Sciatic nerve (tissue), 2 donors: ENCODE data around the gene PRLR. TPM values are rescaled to one million over a fixed set of nuclear protein-coding genes. Genes with fewer than 3 reads are reported as not detected.
"Not testable (repeated sequence)": the region's sequence is repeated elsewhere in the genome, so short reads cannot be mapped to it uniquely, and the experiment has no call there.

Experiments
- ATAC-seq: fragments of 200-7000 bp; cut with Tn5 transposase; one replicate; pipeline ENCODE4 v1.9.1; 2020; ENCODE audit warnings: mild to moderate bottlenecking, moderate library complexity
- DNase-seq: peaks from one replicate; pipeline ENCODE4 v3.0.0-alpha.2; 2020; ENCODE audit warnings: low spot score
- intact Hi-C: fragments of 100-400 bp; cut with DNase I; formaldehyde crosslinking; loops from one replicate; pipeline ENCODE4 v1.14.2; 2022
- total RNA-seq: library from RNA; stranded (reverse); fragmentation: NEBNext Ultra II Directional; extraction: Animal tissue kit (Norgen Biotek cat#: 25700); gene quantifications from one replicate; pipeline ENCODE4 v1.2.1, GENCODE V29; 2021
- donor health status: DM: no; HTN: no; CAD: no.
- donor health status: DM: no; HTN: no; CAD: no.

The PRLR gene
- total RNA-seq, 1 donor from 2014 or later = 1.9 TPM

DNA sequence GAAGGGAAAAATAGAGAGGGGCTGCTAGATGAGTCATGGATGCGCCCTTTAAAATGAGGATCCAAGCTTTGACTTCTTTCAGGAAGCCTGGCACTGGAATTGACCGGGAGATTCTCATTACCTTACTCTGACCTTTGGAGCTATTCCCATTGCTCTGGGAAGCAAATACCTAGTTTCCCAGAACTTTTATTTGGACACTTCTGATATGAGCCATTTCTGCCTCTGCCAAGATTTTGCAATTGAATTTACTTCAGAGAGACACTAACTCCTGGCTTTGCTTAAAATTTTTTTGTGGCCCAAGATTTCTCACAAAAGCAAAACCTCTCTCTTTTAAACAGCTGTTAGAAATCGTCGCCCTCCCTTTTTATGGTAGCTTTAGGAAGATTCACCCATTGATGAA, 166.9 kb downstream of the PRLR start:
- DNase-seq (no peak), ATAC-seq (peak; percentile 80)
- intact Hi-C loops = no loop called here

DNA sequence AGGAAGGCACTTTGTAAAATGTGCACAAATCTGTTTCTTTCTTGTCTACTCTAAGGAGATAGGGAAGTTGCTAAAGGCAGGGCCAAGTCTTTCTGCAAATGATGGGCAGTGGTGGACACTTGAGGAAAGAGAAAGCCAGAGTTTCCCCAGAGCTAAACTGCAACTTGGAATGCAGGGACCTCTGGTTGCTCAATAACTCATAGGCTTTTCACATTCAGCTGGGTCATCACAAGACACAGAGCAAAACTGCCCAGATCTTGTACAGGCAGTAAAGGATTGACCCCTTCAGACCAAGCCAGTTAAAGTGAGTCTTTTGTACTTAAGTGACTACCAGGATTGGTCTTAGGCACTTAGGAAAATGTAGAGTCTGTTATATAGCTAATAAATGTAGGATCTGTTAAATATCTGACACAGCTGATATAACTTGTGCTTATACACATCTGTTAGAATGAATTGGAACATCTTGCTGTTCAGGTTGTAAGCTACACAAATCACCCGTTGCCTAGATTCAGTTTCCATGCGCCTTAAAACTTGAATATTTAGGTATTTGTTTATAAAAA, 169.0 kb downstream of the PRLR start:
- DNase-seq (no peak), ATAC-seq (peak; percentile 90)
- intact Hi-C loops = no loop called here

DNA sequence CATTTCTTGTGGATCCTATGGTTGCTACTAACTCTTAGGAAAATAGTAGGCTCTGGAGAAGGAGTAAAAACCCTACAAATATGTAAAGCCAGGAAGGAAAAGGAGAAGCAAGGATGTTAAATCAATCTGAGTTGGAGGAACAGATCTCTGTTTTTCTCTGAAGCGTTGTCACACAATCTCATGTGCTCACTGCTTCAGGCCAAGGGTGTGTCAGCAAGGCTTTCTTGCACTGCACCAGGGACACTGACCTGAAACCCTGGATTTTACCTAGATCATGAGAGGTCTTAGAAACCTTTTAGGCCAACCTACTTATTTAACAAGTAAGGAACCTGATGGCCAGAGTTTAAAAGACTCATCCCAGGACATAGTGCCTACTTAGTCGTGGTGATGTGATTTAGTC, 170.1 kb downstream of the PRLR start:
- no peak for DNase-seq
- no peak for ATAC-seq
- intact Hi-C loops = no loop called here

DNA sequence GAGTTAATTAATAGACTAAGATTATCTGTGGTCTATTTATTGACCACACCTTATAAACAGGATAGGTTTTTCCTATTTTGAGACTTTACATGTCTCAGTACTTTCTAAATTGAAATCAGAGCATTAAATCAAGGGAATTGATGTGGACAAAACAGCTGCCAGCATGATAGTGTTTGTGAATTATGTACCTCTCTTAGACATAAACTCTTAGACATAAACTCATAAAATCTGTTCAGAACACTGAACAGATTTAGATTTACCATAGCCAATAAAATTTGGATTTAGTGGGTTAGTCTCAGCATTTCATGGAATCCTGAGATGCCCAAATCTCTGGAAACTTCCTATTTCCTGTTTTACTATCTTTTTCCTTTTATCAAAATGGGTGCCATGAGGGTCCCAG, 171.0 kb downstream of the PRLR start:
- DNase-seq = no peak
- no peak for ATAC-seq
- intact Hi-C loops = no loop called here

DNA sequence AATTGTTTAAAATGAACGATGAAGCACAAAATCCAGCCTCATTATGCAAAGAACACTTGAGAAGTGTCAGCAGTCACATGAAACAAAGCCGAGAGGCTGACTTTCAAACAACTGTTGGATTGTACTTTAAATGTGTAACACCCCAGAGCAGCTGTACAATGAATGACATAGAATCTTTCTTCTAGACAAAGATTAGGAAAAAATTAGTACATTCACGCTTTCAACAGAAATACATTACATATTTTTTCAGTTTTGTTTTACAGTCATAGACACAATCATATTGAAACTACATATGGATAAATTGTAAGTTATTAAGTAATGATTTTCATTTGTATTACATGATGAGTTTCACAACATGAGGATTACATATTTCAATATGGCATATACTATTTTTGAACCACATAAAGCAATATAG, 171.9 kb downstream of the PRLR start:
- ATAC-seq = no peak
- DNase-seq = no peak
- intact Hi-C loops = no loop called here

DNA sequence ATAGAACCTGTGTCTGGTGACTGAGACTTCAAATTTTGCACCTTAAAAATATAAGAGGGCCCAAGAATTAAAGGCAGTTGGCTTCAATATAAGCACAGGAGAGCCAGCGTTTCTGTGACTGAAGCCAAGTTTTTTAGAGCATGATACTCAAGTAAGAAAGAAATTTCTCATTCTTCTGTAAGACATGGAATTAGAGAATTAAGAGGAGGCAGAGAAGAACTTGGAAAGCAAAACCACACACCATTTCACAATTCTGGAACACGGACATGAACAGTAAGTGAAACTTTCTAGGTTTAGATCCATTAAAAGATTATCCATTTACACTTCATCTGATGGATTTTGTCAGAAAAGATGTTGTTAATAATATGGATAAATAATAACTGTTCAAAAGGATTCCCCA, 173.6 kb downstream of the PRLR start:
- DNase-seq = no peak
- intact Hi-C loops = no loop called here
- no peak for ATAC-seq

DNA sequence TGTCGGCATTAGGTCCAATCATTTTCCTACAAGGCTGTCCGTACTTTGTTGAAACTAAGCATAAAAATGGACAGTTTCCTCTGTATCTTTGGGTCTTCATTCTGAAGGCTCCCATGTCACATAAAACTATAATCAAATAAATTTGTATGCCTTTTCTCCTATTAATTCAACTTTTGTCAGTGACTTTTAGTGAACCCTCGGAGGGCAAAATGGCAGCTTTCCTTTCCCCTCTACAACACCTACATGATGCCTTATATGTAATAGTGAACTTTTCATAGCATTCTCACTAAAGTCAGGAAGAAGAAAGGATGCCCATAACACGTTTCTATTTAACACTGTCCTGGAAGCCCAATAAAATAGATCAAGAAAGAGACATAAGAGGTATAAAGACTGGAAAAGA, 177.4 kb downstream of the PRLR start:
- intact Hi-C loops = no loop called here
- ATAC-seq (no peak), DNase-seq (no peak)

DNA sequence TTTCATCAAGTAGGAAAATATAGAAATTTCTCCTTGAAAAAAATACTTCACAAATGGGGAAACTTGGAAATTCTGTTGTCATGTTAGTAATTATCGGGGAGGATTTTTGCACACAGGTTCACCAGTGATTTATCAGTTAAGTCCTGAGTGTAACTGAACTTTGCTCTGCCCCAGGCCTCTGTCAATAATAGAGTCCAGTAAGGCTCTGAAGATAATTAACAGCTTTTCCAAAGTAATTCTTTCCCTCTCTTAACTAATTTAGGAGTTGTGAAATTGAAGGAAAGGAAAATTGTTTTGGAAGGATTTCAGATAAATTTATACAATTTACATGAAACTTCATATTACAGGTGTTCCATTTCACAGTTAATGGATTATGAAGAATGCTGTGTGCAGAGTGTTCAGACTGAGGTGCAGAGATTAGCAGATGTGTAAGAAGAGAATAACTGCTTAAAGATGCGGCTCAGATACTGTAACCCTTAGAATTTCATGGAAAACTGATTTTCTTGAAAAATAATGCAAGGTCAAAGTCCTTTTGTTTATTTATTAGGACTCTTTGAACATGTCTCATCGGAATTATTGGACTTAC, 179.7 kb downstream of the PRLR start:
- ATAC-seq = no peak
- intact Hi-C loops = no loop called here
- no peak for DNase-seq

DNA sequence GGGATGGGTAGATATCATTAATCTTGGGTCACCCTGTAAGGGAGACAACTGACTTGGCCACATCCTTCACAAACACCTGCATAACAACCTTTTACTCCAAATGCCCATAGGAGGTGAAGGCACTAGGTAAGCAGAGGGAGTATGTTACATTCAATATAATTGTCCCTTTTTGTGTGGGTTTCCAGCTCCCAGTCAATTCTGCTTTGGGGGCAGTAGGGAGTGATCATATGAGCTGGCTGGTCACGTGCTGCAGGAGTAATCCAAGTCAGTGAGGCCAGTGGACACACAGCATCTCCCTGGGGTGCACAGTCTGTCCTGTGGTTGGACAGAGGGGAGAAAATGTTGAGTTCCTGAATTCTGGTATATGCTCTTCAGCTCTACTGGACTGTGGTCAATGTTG, 181.4 kb downstream of the PRLR start:
- intact Hi-C loops = no loop called here
- no peak for DNase-seq
- no peak for ATAC-seq

DNA sequence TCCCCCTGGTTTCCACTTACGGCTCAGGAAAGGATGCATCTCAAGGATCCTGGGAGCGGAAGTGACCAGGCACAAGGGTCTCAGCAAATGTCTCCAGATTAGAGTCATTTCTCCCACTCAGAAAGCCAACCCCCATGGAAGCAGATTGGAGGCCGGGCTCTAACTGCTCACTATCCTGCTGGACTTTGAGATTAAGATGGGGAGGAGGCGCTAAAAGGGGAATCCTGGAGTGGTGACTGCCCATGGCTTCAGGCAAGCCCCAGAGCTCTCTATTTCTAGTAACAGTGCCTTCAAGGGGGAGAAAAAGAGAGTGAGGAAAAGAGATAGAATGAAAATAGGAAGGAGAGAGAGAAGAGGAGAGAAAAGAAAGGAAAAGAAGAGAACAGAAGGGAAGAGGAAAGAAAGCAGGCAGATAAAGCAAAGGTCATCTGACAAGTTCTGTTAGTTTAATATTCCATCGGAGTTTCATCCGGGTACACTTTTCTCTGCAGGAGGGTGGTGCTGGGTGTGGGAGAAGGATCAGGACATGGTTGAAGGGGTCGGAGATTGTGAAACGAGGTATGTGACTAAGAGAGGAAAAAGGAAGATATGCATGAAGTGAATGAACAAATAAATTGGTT, 182.4 kb downstream of the PRLR start, which contains the start of gene AGXT2:
Gene AGXT2, minus strand, starts transcription at position 165 of the 620 bp plus-strand sequence. Its CDS starts 57 bp downstream, at position 108.
- ATAC-seq (no peak), DNase-seq (no peak)
- intact Hi-C loops = no loop called here

DNA sequence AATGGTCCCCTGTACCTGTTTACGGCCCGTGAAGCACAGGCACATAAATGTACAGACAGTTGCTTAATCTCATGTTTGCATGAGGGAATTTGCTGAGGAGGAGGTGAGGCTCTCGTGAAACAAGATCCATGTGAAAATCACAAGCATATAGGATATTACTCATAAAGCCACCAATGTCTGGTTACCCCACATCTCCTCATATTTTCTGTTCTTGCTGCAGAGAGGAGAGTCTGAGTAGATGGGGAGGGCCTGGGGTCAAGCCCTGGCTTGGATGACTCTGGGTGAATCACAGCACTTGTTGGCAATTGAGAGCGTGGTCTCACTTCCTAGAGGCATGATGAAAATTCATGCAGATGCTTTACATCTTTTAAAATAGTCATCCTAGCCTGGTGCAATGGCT, 183.5 kb downstream of the PRLR start:
- DNase-seq = no peak
- intact Hi-C loops = no loop called here
- ATAC-seq = no peak

DNA sequence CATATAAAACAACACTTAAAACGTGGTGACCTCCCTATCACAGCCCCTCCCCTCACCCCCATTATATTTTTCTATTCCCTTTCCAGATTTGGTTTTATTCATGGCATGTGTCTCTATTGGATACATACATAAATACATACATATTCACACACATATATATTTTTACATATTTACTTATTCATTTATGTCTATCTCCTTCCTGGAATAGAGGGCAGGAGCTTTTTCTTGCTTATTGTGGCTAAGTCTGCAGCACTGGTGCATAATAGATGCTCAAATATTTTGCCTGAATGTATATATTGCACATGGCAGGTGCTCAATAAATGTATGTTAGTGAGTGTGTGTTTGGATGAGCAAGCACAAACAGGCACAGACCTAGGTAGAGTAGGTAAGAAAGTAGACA, 185.0 kb downstream of the PRLR start:
- intact Hi-C loops = no loop called here
- ATAC-seq (no peak), DNase-seq (no peak)

DNA sequence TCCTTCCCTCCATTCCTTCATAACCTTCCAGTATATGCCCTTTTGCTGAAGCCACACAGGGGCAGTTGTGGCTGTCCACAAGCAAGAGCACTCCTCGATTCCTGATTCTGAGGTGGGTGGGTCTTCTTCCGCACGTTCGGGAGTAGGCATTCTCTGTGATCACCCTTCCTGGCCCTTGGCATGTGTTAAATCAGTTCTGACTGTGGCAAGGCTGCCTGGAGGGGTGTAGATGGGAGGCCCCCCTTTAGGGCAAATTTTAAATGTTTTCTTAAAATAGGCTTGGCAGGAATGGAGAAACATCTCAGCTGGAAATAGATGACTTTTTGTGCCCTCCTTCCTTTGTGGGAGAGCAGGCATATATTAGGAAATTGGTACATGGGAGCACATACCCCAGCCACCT, 185.6 kb downstream of the PRLR start:
- no peak for DNase-seq
- no peak for ATAC-seq

DNA sequence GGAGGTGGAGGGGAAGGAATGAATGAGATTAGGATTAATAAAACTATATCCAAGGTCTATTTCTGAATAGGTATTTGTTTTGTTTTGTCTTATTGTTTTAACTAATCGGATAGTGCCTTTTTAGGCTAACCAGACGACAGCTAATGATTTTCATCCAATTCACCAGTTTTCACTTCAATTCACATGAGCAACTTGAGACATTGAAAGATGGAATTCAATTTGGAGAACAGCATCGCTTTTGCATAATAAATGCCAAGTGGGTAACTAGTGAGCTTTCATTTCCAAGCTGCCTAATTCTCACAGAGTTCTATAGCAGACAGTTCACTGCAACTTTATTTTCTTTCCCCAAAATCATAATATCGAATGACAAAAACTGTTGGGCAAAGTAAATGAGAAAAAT, 187.5 kb downstream of the PRLR start:
- ATAC-seq (no peak), DNase-seq (no peak)
- intact Hi-C loops = no loop called here

More for the DNA sequence above, 185.6 kb downstream of the PRLR start:
- intact Hi-C loops = no loop called here

DNA sequence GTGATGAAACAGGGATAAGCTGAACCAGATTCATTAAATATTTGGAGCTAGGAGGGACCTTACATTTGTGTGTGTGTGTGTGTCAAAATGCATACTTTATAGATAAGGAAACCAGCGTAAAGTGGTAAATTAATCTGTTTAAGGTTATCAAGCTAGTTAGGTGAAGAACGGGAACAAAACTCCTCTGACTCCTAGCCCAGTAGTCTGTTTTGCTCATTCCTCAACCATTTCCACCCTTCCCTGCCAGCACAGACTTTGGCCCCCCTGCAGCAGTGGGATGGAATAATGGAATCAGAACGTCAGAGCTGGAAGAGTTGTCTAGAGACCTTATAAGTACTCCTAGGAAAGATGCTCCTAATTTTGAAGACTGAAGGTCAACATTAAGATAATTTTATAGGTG, 189.0 kb downstream of the PRLR start:
- no peak for DNase-seq
- intact Hi-C loops = no loop called here
- no peak for ATAC-seq

DNA sequence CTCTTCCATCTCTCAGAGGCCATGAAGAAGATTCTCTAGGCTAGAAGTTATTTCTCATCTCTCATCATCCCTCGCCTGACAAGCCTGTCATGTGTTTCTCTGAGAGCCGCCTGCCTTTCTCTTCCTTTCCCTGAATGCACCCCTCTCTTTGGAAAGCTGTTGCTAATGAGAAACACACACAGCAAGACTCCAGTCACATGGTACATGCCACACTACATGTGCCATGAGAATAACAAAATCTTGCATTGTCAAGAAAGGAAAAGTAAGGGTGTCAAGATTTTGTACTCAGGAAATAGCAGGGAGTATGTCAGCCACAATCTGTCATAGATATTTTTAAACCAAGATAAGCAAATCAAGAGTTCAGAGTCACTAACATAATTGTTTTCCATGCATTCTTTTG, 191.4 kb downstream of the PRLR start:
- ATAC-seq = no peak
- no peak for DNase-seq
- intact Hi-C loops = no loop called here

DNA sequence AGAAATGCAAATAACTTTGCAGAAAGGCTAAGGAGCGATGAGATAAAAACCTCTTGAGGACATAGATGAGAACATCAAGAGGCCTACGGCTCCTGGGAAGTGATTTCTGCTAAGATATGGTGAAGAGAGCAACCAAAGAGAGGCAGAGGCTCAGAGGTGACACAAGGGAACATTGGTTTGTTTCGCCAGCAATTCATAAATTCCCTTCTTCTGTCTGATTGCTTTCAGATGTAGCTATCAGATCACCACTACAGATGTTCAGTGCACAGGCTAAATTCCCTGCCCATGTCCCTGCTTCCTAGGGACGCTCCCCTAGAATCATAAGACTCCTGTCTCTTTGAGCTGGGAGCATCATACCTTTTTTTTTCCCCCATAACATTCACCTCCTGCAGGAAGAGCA, 193.8 kb downstream of the PRLR start:
- intact Hi-C loops = no loop called here
- ATAC-seq (peak; percentile 79), DNase-seq (no peak)

DNA sequence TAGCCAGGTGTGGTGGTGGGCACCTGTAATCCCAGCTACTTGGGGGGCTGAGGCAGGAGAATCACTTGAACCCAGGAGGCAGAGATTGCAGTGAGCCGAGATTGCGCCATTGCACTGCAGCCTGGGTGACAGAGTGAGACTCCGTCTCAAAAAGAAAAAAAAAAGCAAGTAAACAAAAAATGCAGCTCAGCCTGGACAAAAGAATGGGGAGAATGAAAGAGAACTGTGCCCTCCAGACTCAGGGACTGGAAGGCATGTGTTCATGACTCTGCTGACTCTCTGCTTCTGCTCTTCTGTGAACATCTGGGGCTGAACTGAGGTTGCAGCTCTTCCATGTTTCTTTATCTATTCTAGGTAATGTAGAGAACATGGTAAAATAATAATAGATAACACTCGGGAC, 194.4 kb downstream of the PRLR start:
- peak; percentile 41 for ATAC-seq
- DNase-seq, intact Hi-C loops: not testable (repeated sequence)

DNA sequence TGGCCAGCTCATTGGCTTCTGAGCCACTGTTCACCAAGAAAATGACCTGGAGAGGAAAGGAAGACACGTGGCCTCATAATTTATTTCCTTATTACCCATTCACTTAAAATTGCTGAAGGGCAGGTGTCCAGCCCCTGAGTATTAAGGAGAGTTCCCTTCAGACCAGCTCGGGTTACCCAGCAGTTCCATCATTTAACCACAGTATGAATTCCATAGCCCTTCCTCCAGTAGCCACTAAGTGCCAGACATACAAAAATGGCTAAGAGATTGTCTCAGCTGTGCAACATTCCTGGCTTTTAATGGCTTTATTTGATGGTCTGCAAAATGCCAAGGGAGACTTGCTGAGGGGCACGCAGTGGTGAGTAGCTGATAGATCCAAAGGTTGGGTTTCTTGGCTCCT, 195.0 kb downstream of the PRLR start:
- no peak for ATAC-seq
- intact Hi-C loops = no loop called here

DNA sequence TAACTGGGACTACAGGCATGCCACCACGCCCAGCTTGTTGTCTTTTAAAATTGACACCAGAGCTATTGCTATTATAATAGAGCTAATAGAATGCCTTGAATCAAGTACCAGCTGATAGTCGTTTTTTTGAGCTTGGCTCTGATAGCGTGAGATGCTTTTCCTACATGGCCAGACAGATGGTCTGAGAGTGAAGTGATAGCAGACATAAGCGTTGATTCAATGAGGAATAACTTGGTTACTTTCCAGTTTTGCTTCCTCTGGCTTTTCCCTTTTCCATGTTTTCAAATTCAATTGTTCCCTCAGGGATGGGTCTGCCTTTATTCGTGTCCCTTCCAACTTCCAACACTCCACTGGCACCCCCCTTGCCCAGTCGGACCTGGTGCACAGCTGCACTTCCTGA, 197.9 kb downstream of the PRLR start:
- DNase-seq (no peak), ATAC-seq (no peak)
- intact Hi-C loops = no loop called here

More for the DNA sequence above, 195.0 kb downstream of the PRLR start:
- no peak for DNase-seq

DNA sequence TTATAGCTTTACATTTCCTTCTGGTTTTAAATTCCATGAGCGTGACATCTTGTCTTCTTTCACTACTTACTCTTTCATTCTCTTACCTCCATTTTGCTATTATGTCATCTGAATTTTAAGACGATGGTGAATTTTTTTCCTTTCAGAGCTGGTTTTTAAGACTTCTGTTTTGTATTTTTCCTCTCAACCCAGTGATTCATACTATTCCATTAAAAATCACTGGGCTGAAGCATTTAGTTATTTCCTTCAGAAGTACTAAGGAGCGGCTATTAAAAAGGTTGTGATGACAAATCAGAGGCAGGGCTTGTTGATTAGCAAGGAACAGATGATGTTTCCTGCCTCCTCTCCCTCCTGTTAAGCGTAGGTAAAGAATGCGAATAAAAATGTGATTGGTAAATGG, 199.0 kb downstream of the PRLR start:
- ATAC-seq = no peak
- intact Hi-C loops = no loop called here
- DNase-seq = no peak
